Choroid plexus epithelial cell (primary cell): ENCODE results near the gene MPPED1.

ENCODE experiments used
- DNase-seq: peaks from one replicate; pipeline ENCODE4 v3.0.0-alpha.2; 2010; ENCODE audit warnings: low read depth
- H3K4me3 ChIP-seq: 2 replicates; pipeline ENCODE4 v1.5.1; 2011; ENCODE audit warnings: low read depth, mild to moderate bottlenecking, control low read depth, low read length, moderate library complexity
- CTCF ChIP-seq: conservative IDR thresholded peaks from 2 replicates; pipeline ENCODE4 v1.5.1; 2011; ENCODE audit warnings: low read depth, mild to moderate bottlenecking, control low read depth, inconsistent platforms, low read length, moderate library complexity

MPPED1 gene

GRCh38 chr22:43448048-43448447, 36.2 kb downstream of the MPPED1 start:
- no peak for TF ChIP-seq CTCF
- DNase-seq = no peak
- H3K4me3 ChIP-seq = no peak overlapping the region

GRCh38 chr22:43449205-43449830, 37.5 kb downstream of the MPPED1 start:
- no peak for TF ChIP-seq CTCF
- DNase-seq = no peak
- H3K4me3 ChIP-seq = no peak overlapping the region

GRCh38 chr22:43449831-43450225, 38.0 kb downstream of the MPPED1 start:
- DNase-seq = no peak
- H3K4me3 ChIP-seq = no peak overlapping the region
- TF ChIP-seq CTCF = no peak

- H3K4me3 ChIP-seq = no peak overlapping the region
- TF ChIP-seq CTCF = no peak
- DNase-seq = no peak
Observed at GRCh38 chr22:43451371-43452050, 39.7 kb downstream of the MPPED1 start.

- TF ChIP-seq CTCF = no peak
- DNase-seq = no peak
- H3K4me3 ChIP-seq = no peak overlapping the region
Observed at GRCh38 chr22:43455846-43456245, 44.0 kb downstream of the MPPED1 start.

- no peak for DNase-seq
- H3K4me3 ChIP-seq = no peak overlapping the region
- TF ChIP-seq CTCF = no peak
Observed at GRCh38 chr22:43457002-43457401, 45.2 kb downstream of the MPPED1 start.

GRCh38 chr22:43462701-43463100, 50.9 kb downstream of the MPPED1 start:
- H3K4me3 ChIP-seq = no peak overlapping the region
- no peak for DNase-seq
- TF ChIP-seq CTCF = no peak
